Measurements from ENCODE around the gene LONRF3. TPM values are rescaled to one million over a fixed set of nuclear protein-coding genes. Genes with fewer than 3 reads are reported as not detected.

LONRF3 gene
- total and polyA plus RNA-seq, 8 donors = 3.0 to 23.0 (median 3.9) TPM

DNA sequence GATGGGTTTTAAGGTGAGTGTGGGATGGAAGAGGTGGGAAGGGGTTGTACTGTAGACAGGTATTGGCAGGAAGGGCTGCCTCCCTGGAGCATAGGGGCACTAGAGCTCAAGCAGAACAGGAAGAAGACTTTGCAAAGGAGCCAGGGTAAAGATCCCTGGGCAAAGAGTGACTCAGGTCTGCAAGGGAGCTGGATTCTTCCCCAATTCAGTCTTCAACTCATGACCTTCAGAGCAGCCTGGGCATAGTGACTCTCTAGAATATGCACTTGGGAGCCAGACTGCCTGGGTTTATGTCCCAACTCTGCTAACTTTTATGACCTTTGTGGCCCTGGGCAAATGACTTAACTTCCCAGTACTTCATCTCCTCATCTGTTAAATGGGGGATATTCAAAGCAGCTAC, 4.0 kb downstream of the LONRF3 start:
- no peak for DNase-seq
- intact Hi-C loops (cut with DNase I) = no loop called here
- Histone ChIP-seq H3K36me3 (peaks cover 0 to 34% of the 10 kb centered on the region in 2 donors), H3K4me1 (peaks cover 0 to 10% of the 10 kb centered on the region in 2 donors), H3K27ac (no peak overlapping the region), H3K9me3 (no peaks in the 10 kb centered on the region), H3K4me3 (no peak overlapping the region), H3K27me3 (peaks cover 0 to 7% of the 10 kb centered on the region in 2 donors)
- ATAC-seq = no peak
- TF ChIP-seq, protein P1, sequence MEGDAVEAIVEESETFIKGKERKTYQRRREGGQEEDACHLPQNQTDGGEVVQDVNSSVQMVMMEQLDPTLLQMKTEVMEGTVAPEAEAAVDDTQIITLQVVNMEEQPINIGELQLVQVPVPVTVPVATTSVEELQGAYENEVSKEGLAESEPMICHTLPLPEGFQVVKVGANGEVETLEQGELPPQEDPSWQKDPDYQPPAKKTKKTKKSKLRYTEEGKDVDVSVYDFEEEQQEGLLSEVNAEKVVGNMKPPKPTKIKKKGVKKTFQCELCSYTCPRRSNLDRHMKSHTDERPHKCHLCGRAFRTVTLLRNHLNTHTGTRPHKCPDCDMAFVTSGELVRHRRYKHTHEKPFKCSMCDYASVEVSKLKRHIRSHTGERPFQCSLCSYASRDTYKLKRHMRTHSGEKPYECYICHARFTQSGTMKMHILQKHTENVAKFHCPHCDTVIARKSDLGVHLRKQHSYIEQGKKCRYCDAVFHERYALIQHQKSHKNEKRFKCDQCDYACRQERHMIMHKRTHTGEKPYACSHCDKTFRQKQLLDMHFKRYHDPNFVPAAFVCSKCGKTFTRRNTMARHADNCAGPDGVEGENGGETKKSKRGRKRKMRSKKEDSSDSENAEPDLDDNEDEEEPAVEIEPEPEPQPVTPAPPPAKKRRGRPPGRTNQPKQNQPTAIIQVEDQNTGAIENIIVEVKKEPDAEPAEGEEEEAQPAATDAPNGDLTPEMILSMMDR (IDR thresholded peaks at IDR 0.05) = no peak

DNA sequence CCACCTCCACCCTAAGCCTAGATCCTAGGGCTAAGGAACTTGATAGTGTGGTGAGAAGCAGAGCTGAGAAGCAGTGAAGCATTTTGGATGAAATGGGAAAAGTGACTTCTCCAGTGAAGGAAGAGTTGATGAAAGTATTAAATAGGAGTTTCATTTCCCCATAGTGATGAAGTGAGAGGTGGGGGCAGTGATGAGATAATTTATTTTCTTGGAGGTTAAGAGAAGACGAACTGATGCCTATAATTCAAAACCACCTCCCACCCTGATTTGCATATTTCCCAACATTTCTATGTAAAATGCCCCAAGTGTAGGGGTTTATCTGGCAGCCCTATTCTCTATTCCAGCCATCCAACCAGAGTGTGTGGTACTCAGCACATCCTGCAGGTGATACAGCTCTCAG, 6.3 kb downstream of the LONRF3 start:
- DNase-seq (no peak), ATAC-seq (no peak)
- intact Hi-C loops (cut with DNase I) = no loop called here
- Histone ChIP-seq H3K27ac (no peak overlapping the region), H3K36me3 (peaks cover 0 to 41% of the 10 kb centered on the region in 2 donors), H3K4me3 (no peak overlapping the region), H3K9me3 (no peaks in the 10 kb centered on the region), H3K27me3 (no peaks in the 10 kb centered on the region), H3K4me1 (peaks cover 0 to 10% of the 10 kb centered on the region in 2 donors)
- TF ChIP-seq, protein P1 (IDR thresholded peaks at IDR 0.05) = no peak

DNA sequence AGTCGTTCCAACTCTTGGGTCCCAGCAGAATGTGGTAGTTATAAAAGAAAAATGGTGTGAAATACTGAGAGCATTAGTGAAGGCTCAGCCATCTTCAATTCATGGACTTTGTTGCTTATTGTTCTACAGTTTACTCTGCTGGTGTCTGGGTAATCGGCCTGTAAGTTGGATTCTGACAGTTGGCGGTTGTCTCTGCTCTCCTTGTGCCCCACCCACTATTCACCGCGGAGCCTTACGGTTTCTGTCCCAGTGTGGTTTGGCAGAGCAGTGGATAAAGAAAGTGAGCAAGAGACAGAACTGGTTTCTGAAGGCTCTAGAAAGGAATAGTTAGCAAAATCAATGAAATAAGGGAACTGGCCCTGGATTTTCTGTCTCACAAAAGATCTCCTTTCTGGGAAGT, 9.1 kb downstream of the LONRF3 start:
- Histone ChIP-seq H3K27ac (no peak overlapping the region), H3K9me3 (no peaks in the 10 kb centered on the region), H3K27me3 (no peaks in the 10 kb centered on the region), H3K36me3 (peaks cover 0 to 45% of the 10 kb centered on the region in 2 donors), H3K4me1 (no peaks in the 10 kb centered on the region), H3K4me3 (no peak overlapping the region)
- intact Hi-C loops (cut with DNase I) = no loop called here
- TF ChIP-seq, protein P1 (IDR thresholded peaks at IDR 0.05) = no peak
- ATAC-seq (no peak), DNase-seq (no peak)

GRCh38 chrX:118988911-118989310, 14.5 kb downstream of the LONRF3 start:
- Histone ChIP-seq H3K27ac (no peak overlapping the region), H3K4me1 (no peaks in the 10 kb centered on the region), H3K9me3 (no peaks in the 10 kb centered on the region), H3K36me3 (peaks cover 0 to 44% of the 10 kb centered on the region in 2 donors), H3K4me3 (no peak overlapping the region), H3K27me3 (no peaks in the 10 kb centered on the region)
- ATAC-seq (no peak), DNase-seq (no peak)
- TF ChIP-seq, protein P1 (IDR thresholded peaks at IDR 0.05) = no peak
- intact Hi-C loops (cut with DNase I) = no loop called here

DNA sequence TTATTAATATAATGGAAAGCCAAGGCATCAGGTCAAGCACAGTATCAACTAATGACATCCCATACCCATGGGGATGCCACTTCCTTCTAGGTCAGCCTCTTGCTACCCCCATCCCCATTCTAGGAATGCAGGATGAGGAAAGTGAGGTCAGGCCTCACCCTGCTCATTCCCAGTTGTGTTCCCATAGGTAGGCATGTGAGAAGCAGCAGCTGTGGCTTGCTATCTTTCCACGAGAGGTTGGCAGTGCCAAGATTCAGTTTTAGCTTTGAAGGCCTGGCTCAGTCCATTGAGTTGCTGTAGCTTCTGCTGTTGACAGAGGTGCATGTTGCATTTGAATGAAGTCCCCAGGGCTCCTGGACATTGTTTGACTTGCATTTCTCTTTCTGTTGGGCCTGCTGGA, 15.5 kb downstream of the LONRF3 start:
- DNase-seq = no peak
- peaks cover 0 to 44% of the 10 kb centered on the region in 2 donors for H3K36me3 ChIP-seq
- intact Hi-C loops (cut with DNase I) = no loop called here
- H3K27me3 ChIP-seq = no peaks in the 10 kb centered on the region
- H3K4me3 ChIP-seq = no peak overlapping the region
- no peaks in the 10 kb centered on the region for H3K9me3 ChIP-seq
- no peaks in the 10 kb centered on the region for H3K4me1 ChIP-seq
- TF ChIP-seq, protein P1 (IDR thresholded peaks at IDR 0.05) = no peak
- ATAC-seq = no peak
- no peak overlapping the region for H3K27ac ChIP-seq
